HG03457 (cell line): Measurements from ENCODE around the gene GRM4.

ENCODE experiments used
- ATAC-seq: cut with Tn5 transposase; IDR thresholded peaks from one replicate; pipeline ENCODE4 v1.9.1; 2021; ENCODE audit warnings: moderate number of reproducible peaks; ENCODE audit not compliant: unreplicated experiment

The GRM4 gene

DNA sequence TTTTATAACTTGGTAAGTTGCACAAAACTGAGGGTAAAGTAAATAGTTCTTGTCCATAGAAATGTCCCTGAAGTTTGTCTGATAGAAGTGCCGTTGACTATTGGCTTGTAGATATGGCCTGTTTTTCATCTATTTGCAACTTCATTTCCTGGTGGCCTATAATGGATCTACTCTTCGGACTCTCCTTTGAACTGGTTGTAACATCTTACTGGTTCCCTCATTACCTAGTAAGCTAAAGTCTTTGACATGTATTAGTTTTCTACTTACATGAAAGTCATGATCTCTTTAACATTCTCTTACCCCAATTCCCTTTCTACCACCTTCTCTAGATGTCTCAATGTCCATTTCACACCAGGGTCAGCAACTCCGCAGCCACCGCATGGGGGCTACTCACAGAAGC is 146.3 kb downstream of the GRM4 start:
- no peak for ATAC-seq

DNA sequence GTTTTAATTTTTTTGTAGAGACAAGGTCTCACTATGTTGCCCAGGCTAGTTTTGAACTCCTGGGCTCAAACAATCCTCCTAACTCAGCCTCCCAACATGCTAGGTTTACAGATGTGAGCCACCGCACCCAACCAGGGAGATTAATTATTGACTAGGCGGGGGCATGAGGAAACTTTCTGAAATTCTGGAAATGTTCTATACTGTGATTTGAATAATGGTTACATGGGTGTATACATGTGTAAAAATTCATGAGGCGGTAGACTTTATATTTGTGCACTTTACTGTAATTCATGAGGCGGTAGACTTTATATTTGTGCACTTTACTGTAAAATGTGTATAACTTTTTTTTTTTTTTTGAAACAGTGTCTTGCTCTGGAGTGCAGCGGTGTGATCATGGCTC is 147.2 kb downstream of the GRM4 start:
- ATAC-seq: no peak

DNA sequence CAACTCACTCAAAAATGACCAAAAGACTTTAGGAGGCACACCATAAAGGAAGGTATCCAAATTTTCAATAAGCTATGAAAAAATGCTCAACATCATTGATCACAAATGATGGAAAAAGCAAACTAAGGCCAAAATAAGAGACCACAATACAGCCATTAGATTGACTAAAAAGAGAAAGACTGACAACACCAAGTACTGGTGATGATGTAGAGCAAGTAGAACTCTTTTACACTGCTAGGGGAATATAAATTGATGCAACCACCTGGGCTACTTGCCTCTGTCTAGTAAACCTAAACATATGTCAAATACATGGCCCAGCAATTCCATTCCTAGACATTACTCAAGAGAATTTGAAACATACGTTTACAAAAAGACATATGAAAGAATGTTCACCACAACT is 148.6 kb downstream of the GRM4 start:
- ATAC-seq: no peak

DNA sequence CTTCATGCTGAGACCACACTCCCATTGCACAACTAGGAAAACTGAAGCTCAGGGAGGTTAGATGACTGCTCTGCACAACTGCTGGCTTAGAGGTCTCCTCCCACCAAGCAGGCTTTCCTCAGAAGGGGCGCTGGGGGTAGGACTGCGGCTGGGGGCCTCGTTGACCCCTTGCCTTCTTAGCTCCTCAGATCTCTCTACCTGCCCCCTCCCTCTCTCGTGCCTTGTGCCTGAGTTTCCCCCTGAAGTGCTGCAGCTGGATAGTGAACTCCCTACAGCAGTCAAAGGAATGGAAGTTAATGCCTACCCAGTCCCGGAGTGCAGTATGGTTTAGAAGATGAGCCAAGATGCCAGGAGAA is 149.8 kb downstream of the GRM4 start:
- ATAC-seq: no peak

DNA sequence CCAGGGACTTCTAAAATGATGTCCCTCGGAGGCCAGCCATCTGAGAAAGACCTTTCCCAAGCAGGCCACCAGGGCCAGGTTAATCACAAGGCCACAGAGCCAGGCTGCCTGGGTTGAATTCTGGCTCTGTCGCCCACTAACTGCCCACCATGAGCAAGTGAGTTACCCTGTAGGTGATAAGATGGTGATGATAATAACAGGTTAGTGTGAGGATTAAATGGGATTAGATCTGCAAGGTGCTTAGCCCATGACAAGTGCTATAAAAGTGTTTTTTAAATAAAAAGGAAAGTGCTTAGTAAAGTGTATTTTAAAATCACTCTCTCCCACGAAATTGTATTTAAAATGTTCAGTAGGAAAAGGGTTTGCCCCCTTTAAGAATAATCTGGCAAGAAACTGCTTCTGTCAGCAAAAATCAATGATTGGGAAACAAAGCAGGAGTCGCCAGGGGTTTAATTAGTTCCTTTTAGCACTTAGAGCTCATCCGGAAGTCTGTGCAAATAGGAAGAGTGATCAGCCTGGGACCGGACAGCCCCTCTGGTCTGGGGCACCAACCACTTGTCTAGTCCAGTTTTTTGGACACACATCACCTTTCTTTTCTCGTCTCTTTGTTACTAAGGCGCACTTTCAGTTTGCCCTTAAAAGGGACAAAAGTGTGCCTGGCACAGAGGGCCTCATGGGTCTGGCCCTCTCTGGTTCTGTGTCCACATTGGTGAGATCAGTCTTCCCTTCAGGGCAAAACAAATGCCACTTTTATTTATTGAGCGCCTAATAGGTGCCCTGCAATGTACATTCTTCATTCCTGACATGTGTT is 150.4 kb downstream of the GRM4 start:
- ATAC-seq: no peak

GRCh38 chr6:33994472-33995308 is 151.2 kb downstream of the GRM4 start:
- no peak for ATAC-seq

DNA sequence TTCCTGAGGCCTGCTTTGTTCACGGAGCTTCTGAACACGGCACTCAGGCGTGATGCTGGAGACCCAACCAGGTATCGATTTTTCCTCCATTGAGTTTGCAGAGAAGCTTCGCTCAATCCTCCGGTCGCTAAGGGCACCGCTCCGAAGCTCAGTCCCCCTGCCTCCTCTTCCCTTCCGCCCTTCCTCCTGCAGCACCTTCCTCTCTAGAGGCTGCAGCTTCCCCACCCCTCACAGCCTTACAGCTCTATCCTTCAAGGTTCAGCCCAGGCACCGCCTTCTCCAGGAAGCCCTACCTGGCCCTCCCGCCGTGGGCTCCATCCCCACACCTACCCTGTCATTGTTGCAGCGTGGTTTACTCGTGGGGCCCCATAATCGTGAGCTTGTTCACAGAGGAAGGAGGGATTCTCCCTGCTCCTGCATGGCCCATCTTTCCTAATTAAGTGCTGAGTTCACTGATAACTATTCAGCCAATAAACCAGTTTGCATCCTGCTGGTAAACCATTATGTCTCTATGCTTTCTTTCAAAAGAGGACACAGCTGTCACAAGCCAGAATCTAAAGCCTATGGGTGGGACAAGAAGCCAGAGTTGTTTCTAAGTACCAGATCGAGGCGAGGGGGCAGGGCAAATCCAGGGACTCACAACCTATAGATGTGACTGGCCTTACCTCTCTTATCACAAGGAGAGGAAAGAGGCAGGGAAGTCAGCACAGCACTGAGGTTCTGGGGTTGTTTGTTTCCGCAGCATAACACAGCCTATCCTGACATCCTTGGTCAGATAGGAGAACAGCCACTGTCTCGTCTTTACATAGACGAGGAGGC is 152.0 kb downstream of the GRM4 start:
- ATAC-seq: no peak

- no peak for ATAC-seq
Observed at GRCh38 chr6:33993091-33993490, 152.8 kb downstream of the GRM4 start.

DNA sequence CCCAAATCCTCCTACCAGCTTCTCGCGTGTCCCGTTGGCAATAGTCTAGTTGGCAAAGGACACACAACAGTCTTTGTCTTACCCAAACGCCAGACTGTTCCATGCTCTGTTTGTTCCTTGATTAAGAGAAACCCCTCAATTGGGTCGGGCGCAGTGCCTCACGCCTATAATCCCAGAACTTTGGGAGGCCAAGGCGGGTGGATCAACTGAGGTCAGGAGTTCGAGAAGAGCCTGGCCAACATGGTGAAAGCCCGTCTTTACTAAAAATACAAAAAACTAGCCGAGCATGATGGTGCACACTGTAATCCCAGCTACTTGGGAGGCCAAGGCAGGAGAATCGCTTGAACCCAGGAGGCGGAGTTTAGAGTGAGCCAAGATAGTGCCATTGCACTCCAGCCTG is 153.7 kb downstream of the GRM4 start:
- no peak for ATAC-seq

- ATAC-seq: no peak
Observed at GRCh38 chr6:33991610-33992009, 154.3 kb downstream of the GRM4 start.

DNA sequence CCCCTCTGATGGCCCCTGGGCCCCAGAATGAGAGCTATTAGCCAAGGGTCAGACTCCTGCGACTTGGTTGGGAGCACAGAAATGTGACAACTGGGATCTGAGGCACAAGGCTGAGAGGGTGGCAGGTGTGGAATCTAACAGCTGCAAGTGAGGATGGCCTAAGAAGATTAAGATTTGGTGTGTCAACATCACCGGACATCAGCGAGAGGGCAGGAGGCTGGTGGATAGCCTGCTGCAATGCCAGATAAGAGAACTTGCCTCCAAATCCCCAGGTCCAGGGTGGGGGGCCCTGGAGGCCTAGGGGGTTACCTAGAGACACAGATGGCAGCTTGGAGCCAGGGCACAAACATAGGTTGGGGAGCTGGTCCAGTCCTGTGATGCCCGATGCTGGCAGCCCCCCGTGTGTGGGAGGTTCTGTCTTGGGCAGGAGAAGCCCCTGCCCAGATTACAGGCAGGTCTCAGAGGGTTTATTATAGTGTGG is 155.8 kb downstream of the GRM4 start:
- no peak for ATAC-seq

DNA sequence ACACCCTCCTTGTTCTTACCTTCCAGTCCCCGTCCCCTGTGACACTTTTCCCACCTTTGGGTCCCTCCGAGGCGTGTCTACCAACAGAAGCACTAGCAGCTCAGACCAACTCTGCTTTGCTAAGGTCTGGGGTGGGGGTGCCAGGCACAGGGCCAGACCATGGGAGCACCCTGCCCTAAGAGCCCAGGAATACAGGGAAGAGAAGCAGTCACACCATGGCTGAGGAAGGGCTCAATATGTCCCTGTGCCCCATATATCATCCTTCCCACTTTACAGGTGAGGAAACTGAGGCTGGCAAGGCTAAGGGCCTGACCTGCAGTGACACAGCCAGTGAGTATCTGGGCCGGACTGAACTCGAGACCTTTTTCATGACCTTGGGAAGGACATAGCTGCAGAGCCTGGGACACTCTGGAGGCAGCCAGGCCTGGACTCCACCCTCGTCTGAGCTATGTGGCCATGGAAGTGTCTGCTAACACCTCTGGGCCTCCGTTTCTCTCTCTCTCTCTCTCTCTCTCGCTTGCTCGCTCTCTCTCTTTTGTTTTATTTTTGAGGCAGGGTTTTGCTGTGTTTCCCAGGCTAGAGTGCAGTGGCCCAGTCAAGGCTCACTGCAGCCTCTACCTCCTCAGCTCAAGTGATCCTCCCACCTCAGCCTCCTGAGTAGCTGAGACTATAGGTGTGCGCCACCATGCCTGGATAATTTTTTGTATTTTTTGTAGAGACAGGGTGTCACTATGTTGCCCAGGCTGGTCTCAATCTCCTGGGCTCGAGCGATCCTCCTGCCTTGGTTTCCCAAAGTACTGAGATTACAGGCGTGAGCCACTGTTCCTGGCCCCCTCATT is 156.7 kb downstream of the GRM4 start:
- ATAC-seq: no peak

- ATAC-seq: no peak
Observed at GRCh38 chr6:33988121-33989015, 157.5 kb downstream of the GRM4 start.

DNA sequence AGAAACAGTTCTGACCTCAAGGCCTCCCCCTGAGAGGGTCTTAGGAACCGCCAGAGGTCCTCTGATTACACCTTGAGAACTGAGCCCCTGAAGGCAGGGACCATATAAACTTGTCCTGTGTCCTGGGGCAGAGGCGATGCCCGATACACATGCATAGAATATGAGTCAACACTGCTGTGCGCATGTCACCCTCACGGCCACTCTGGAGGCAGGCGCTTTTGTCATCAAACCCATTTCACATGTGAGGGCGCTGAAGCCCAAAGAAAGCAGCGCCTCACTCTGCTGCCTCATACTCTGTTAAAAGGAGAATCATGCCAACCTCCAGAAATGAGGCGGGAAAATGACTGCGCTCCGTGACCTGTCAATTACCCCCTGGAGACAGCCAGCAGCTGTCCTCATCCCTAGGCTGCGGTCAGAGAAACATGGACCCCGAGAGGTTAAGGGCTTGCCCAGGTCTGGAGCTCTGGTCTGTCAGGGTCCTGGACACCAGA is 158.3 kb downstream of the GRM4 start:
- no peak for ATAC-seq

- ATAC-seq: no peak
Observed at GRCh38 chr6:33985947-33986346, 159.9 kb downstream of the GRM4 start.

GRCh38 chr6:33985313-33985751 is 160.6 kb downstream of the GRM4 start:
- ATAC-seq: no peak

DNA sequence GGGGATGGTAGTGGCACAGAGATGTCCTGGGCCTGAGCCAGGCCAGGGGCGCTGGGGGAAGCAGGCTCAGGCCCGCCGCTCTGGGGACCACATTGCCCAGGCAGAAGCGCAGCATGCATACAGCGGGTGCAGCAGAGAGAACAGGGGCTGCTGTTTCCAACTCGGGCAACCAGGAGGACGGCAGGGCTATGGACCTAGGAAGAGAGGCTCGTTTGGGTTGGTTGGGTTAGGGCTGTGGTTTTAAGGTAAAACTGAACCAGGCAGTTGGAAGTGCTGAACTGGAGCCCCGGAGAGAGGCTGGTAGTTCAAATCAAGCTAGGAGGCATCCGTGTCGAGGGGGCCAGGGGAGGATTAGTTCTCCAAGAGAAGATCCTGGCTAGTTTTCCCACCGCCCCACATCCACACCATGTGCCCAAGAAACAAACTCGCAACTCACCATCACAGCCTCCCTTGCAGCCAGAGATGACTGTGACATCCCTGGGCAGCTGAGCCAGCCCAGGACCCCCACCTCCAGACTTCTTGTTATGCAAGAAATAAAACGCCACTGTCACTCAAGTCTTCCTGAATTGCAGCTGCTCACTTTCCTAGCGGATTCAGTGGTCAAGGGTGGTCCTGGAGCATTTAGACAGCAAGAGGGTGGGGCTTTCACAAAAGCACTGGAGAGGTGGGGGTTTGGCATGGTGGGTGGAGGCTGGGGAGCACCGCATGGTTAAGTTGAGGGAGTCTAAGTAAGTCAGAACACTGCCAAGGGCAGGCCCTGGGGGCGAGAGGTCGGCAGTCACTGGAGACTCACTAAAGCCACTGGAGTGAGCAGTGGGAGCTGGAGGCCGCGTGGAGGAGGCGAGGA is 161.2 kb downstream of the GRM4 start:
- no peak for ATAC-seq

DNA sequence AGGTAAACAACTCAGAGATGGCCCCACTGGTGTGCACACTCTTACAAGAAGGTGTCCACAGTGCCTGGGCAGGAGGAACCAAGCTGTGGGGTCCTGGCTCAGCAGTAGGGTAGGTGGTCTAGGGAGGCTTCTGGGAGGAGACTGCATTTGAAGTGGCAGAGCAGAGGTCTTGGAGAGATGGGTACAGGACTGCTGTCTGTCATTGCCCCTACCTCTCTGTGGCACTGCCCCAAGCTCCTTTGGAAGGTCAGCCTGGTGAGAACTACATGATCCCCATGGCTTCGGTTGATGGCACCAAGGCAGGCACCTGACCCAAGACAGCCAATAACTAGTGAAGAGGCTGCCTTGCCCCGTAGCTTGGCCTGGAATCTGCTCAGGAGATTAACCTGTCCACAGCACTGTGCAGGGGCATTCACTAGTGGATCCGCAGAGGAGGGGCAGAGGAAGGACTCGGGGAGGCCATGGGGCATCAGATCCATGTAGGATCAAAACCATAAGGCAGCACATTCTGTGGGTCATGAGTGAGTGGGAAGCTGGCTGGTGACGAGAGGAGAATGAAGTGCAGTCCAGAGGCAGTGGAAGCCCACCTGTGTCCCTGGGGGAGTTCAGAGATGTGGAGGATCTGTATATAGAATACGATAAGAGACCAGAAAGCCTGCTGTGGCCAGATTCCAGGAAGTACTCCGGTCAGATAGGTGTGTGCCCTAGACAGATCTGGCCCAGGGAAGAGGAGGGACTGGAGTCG is 162.0 kb downstream of the GRM4 start:
- no peak for ATAC-seq
